ENCODE results near the gene KXD1. TPM values are rescaled to one million over a fixed set of nuclear protein-coding genes. Genes with fewer than 3 reads are reported as not detected.

KXD1 gene
- total RNA-seq, 1 experiment from 2014 or later, result 77.5 TPM

GRCh38 chr19:18593367-18594095, 35.9 kb downstream of the KXD1 start:
- Histone ChIP-seq H3K4me3 (ENCODE audit: low read depth, low read length) (peak overlapping the region; percentile 42), H3K4me1 (peaks cover 4% of the 10 kb centered on the region; the same call in 1 of the 2 replicates), H3K36me3 (ENCODE audit: control insufficient read depth, insufficient read depth, low read length) (no peaks in the 10 kb centered on the region), H3K27me3 (replicated peaks; ENCODE audit: control insufficient read depth, insufficient read depth, low read length) (no peaks in the 10 kb centered on the region), H3K9me3 (no peaks in the 10 kb centered on the region)
- no peaks in the 10 kb centered on the region for H3K27me3 Mint-ChIP-seq (ENCODE audit: insufficient read depth, unreplicated experiment)
- H3K27ac Mint-ChIP-seq (ENCODE audit: unreplicated experiment), result no peak overlapping the region
- peak overlapping the region; percentile 58 for H3K4me3 Mint-ChIP-seq (ENCODE audit: unreplicated experiment)
- ChIA-PET CTCF (interaction anchor here (0.5 to 1.2 kb wide), 11 partner anchors 23 to 253 kb away, joined by 3 to 17 read pairs (median 4); partner anchors contain the start of gene KXD1), POLR2A (interaction anchor here (0.7 kb wide), 1 partner anchor 44 kb away, joined by 10 read pairs; no protein-coding TSS in a partner anchor)
- intact Hi-C loops (cut with micrococcal nuclease; ENCODE audit: unreplicated experiment), result loop anchor here (1.0 kb wide), 2 partner anchors 13 to 79 kb away; partner anchors contain the start of gene CRLF1
- H3K36me3 Mint-ChIP-seq (ENCODE audit: insufficient read depth, unreplicated experiment), result peaks cover 10% of the 10 kb centered on the region
- no peaks in the 10 kb centered on the region for H3K9me3 Mint-ChIP-seq (ENCODE audit: unreplicated experiment)
- DNase-seq, result no peak
- BruUV-seq (replicated peaks), result no TSS peak
- peaks cover 7% of the 10 kb centered on the region for H3K4me1 Mint-ChIP-seq (ENCODE audit: low read depth, unreplicated experiment)
- no peak for TF ChIP-seq CTCF (IDR thresholded peaks at IDR 0.05; ENCODE audit: insufficient read depth in 1 of 2, low read depth in 1 of 2, low read length in 1 of 2, severe bottlenecking in 1 of 2, unreplicated experiment in 1 of 2)

- Mint-ChIP-seq H3K4me3 (ENCODE audit: unreplicated experiment) (peak overlapping the region; percentile 58), H3K36me3 (ENCODE audit: insufficient read depth, unreplicated experiment) (peaks cover 10% of the 10 kb centered on the region), H3K27ac (ENCODE audit: unreplicated experiment) (peak overlapping the region; percentile 46), H3K27me3 (ENCODE audit: insufficient read depth, unreplicated experiment) (no peaks in the 10 kb centered on the region), H3K4me1 (ENCODE audit: low read depth, unreplicated experiment) (peaks cover 7% of the 10 kb centered on the region), H3K9me3 (ENCODE audit: unreplicated experiment) (no peaks in the 10 kb centered on the region)
- POLR2A ChIA-PET, result interaction anchor here (0.7 kb wide), 1 partner anchor 43 kb away, joined by 10 read pairs; no protein-coding TSS in a partner anchor
- Histone ChIP-seq H3K27me3 (replicated peaks; ENCODE audit: control insufficient read depth, insufficient read depth, low read length) (no peaks in the 10 kb centered on the region), H3K9me3 (no peaks in the 10 kb centered on the region), H3K36me3 (ENCODE audit: control insufficient read depth, insufficient read depth, low read length) (no peaks in the 10 kb centered on the region), H3K4me3 (ENCODE audit: low read depth, low read length) (peak overlapping the region; percentile 42), H3K4me1 (peaks cover 4% of the 10 kb centered on the region; the same call in 1 of the 2 replicates)
- CTCF ChIA-PET, result interaction anchor here (0.5 to 1.2 kb wide), 11 partner anchors 23 to 253 kb away, joined by 3 to 17 read pairs (median 4); partner anchors contain the start of gene KXD1
- peak; percentile 58 to 84 for DNase-seq
- BruUV-seq (replicated peaks), result no TSS peak
- peak; percentile 53 to 90 for TF ChIP-seq CTCF (IDR thresholded peaks at IDR 0.05; ENCODE audit: insufficient read depth in 1 of 2, low read depth in 1 of 2, low read length in 1 of 2, severe bottlenecking in 1 of 2, unreplicated experiment in 1 of 2)
- intact Hi-C loops (cut with micrococcal nuclease; ENCODE audit: unreplicated experiment), result loop anchor here (1.0 kb wide), 1 partner anchor 78 kb away; no protein-coding TSS in a partner anchor
Measured at GRCh38 chr19:18594096-18594823, 36.6 kb downstream of the KXD1 start.

GRCh38 chr19:18594824-18595373, 37.2 kb downstream of the KXD1 start:
- Histone ChIP-seq H3K27me3 (replicated peaks; ENCODE audit: control insufficient read depth, insufficient read depth, low read length) (no peaks in the 10 kb centered on the region), H3K4me1 (peaks cover 4% of the 10 kb centered on the region; the same call in 1 of the 2 replicates), H3K36me3 (ENCODE audit: control insufficient read depth, insufficient read depth, low read length) (no peaks in the 10 kb centered on the region), H3K4me3 (ENCODE audit: low read depth, low read length) (peak overlapping the region; percentile 38), H3K9me3 (no peaks in the 10 kb centered on the region)
- ChIA-PET POLR2A (no interaction called here), CTCF (interaction anchor here (1.0 kb wide), 2 partner anchors 106 to 120 kb away, joined by 4 to 6 read pairs; no protein-coding TSS in a partner anchor)
- H3K27ac Mint-ChIP-seq (ENCODE audit: unreplicated experiment), result peak overlapping the region; percentile 46
- H3K27me3 Mint-ChIP-seq (ENCODE audit: insufficient read depth, unreplicated experiment), result no peaks in the 10 kb centered on the region
- H3K36me3 Mint-ChIP-seq (ENCODE audit: insufficient read depth, unreplicated experiment), result peaks cover 10% of the 10 kb centered on the region
- H3K4me1 Mint-ChIP-seq (ENCODE audit: low read depth, unreplicated experiment), result peaks cover 7% of the 10 kb centered on the region
- no peak for DNase-seq
- H3K4me3 Mint-ChIP-seq (ENCODE audit: unreplicated experiment), result peak overlapping the region; percentile 58
- intact Hi-C loops (cut with micrococcal nuclease; ENCODE audit: unreplicated experiment), result loop anchor here (1.0 kb wide), 1 partner anchor 77 kb away; no protein-coding TSS in a partner anchor
- BruUV-seq (replicated peaks), result no TSS peak
- no peak for TF ChIP-seq CTCF (IDR thresholded peaks at IDR 0.05; ENCODE audit: insufficient read depth in 1 of 2, low read depth in 1 of 2, low read length in 1 of 2, severe bottlenecking in 1 of 2, unreplicated experiment in 1 of 2)
- H3K9me3 Mint-ChIP-seq (ENCODE audit: unreplicated experiment), result no peaks in the 10 kb centered on the region

All from Caco-2 (cell line).